Stomach smooth muscle (tissue), 2 donors: ENCODE data around the gene IP6K2.
A peak's percentile ranks its signal among the peaks of the same experiment; 100 is the strongest.
"Not testable (repeated sequence)": the region's sequence is repeated elsewhere in the genome, so short reads cannot be mapped to it uniquely, and the experiment has no call there.

ENCODE experiments used
- H3K27ac ChIP-seq: one replicate; pipeline ENCODE4 v1.7.0; 2013; ENCODE audit warnings: mild to moderate bottlenecking, low read length, inconsistent platforms
- H3K27me3 ChIP-seq, 2 donors: one replicate each; pipeline ENCODE4 v1.7.0; 2013; ENCODE audit warnings: low read length in 2 of 2; ENCODE audit not compliant: insufficient read depth in 2 of 2, control insufficient read depth in 1 of 2
- H3K36me3 ChIP-seq, 2 donors: one replicate each; pipeline ENCODE4 v1.7.0; 2013; ENCODE audit warnings: low read length in 2 of 2; ENCODE audit not compliant: control insufficient read depth in 2 of 2, insufficient read depth in 2 of 2
- H3K4me1 ChIP-seq: one replicate; pipeline ENCODE4 v1.7.0; 2013; ENCODE audit warnings: low read length; ENCODE audit not compliant: control insufficient read depth, insufficient read depth
- H3K4me3 ChIP-seq, 2 donors: one replicate each; pipeline ENCODE4 v1.7.0; 2013; ENCODE audit warnings: low read length in 2 of 2
- H3K9ac ChIP-seq, 2 donors: one replicate each; pipeline ENCODE4 v1.7.0; 2013; ENCODE audit warnings: low read length in 2 of 2, mild to moderate bottlenecking in 1 of 2
- H3K9me3 ChIP-seq, 2 donors: one replicate each; pipeline ENCODE4 v1.7.0; 2013; ENCODE audit warnings: low read length in 2 of 2; ENCODE audit not compliant: control insufficient read depth in 2 of 2
- donor health status: healthy.
- donor health status: Pancreatic carcinoma.

The IP6K2 gene

DNA sequence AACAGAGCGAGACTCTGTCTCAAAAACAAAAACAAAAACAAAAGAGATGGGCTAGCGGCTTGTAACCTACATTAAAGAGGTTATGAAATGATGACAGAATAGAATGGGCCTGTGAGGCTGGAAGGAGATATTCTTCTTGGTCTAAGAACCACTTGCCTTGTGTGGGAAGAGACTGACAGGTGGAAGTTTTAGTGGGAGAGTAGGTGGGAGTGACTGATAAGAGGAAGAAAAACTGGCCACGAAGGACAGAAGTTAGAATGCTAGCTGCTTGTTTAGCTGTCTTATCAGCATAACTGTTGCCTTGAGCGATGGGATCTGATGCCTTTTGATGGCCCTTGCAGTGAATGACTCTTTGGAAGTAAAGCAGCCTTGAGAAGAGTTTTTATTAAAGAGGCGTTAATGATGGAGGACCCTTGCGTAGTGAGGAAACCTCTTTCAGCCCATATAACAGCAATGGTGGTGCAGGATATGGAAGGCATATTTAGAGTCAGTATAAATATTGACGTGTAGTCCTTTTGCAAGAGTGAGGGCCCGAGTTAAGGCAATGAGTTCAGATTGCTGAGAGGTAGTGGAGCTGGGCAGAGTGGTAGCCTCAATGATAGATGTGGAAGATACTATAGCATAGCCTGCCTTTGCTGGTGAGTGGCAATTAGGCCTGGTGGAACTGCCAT, 8.3 kb upstream of the IP6K2 start:
- not testable (repeated sequence) for H3K27ac ChIP-seq

GRCh38 chr3:48723725-48724124, 6.7 kb upstream of the IP6K2 start:
- Histone ChIP-seq H3K9ac (no peak overlapping the region), H3K9me3 (no peaks in the 10 kb centered on the region)

More for the DNA sequence above, 8.3 kb upstream of the IP6K2 start:
- not testable (repeated sequence) for H3K4me3 ChIP-seq, H3K4me1 ChIP-seq, H3K9me3 ChIP-seq, H3K36me3 ChIP-seq, H3K27me3 ChIP-seq, H3K9ac ChIP-seq

GRCh38 chr3:48723293-48723692, 6.3 kb upstream of the IP6K2 start:
- H3K9ac ChIP-seq, H3K36me3 ChIP-seq, H3K27me3 ChIP-seq, H3K4me1 ChIP-seq, H3K4me3 ChIP-seq, H3K27ac ChIP-seq, H3K9me3 ChIP-seq: not testable (repeated sequence)

More at GRCh38 chr3:48723725-48724124, 6.7 kb upstream of the IP6K2 start:
- H3K36me3 ChIP-seq = no peaks in the 10 kb centered on the region
- H3K4me1 ChIP-seq = no peaks in the 10 kb centered on the region
- H3K27me3 ChIP-seq = no peaks in the 10 kb centered on the region
- H3K27ac ChIP-seq = no peak overlapping the region
- H3K4me3 ChIP-seq = no peak overlapping the region

- peak overlapping the region; percentile 96 to 98 for H3K4me3 ChIP-seq
- H3K9me3 ChIP-seq = no peaks in the 10 kb centered on the region
- peaks cover 11% of the 10 kb centered on the region for H3K4me1 ChIP-seq
- peak overlapping the region; percentile 66 for H3K27ac ChIP-seq
- peaks cover 4 to 6% of the 10 kb centered on the region in 2 donors for H3K36me3 ChIP-seq
- peak overlapping the region; percentile 96 to 97 for H3K9ac ChIP-seq
- no peaks in the 10 kb centered on the region for H3K27me3 ChIP-seq
These were observed 476 bp downstream of the IP6K2 start for GRCh38 chr3:48716508-48716981.

DNA sequence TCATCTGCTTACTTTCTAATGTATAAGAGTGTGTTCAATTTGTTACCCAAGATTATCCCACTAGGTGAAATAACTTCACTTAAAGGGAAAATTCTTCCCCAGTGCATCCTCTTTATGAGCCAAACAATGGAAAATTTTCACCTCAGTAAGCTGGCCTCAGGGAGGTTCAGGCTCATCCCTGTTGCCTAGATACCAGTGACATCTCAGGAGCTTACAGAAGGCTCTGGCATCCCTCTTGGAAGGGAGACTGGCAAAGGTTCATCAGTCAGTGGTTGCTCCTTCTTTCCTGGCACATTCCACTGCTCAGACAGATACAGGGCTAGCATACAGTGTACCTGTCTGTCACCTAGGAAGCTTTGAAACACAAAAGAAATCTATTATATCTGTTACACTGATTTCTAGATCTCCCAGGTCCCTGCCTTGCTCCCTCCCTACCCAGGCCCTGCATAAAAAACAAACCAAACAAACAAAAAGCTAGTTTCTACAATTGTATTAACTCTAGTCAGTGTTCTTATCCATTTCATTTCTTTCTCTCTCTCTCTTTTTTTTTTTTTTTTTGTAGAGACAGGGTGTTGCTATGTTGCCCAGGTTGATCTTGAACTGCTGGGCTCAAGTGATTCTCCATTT, 1.7 kb downstream of the IP6K2 start:
- no peaks in the 10 kb centered on the region for H3K9me3 ChIP-seq
- peaks cover 11% of the 10 kb centered on the region for H3K4me1 ChIP-seq
- peak overlapping the region; percentile 1 to 96 for H3K4me3 ChIP-seq
- peak overlapping the region in 1 of 2 donors; percentile 96 for H3K9ac ChIP-seq
- H3K27ac ChIP-seq = no peak overlapping the region
- peaks cover 11 to 13% of the 10 kb centered on the region in 2 donors for H3K36me3 ChIP-seq
- no peaks in the 10 kb centered on the region for H3K27me3 ChIP-seq

GRCh38 chr3:48711727-48712126, 5.3 kb downstream of the IP6K2 start:
- Histone ChIP-seq H3K9ac (no peak overlapping the region), H3K9me3 (no peaks in the 10 kb centered on the region), H3K27me3 (no peaks in the 10 kb centered on the region), H3K4me1 (peaks cover 20% of the 10 kb centered on the region), H3K4me3 (no peak overlapping the region), H3K27ac (no peak overlapping the region), H3K36me3 (peaks cover 11 to 16% of the 10 kb centered on the region in 2 donors)

- Histone ChIP-seq H3K27ac (peak overlapping the region; percentile 11), H3K9ac (no peak overlapping the region)
These were observed 8.0 kb downstream of the IP6K2 start for GRCh38 chr3:48709051-48709461.

DNA sequence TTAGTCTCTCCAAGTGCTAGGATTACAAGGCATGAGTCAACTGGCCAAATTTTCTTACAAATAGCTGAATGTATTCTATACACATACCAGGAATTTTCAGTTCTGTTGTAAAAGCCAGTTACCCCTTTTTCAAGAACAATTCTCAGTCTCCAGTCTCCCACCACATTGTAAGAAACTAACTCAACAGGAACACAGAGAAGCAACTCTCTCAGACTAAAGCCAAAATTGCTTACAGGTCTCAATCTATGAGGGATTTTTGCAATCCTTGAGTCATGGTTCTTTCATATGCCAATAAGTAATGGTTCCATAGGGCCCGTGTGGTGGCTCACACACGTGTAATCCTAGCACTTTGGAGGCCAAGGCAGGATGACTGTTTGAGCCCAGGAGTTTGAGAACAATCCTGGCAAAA, 8.5 kb downstream of the IP6K2 start:
- Histone ChIP-seq H3K27me3 (no peaks in the 10 kb centered on the region), H3K4me3 (peak overlapping the region in 1 of 2 donors; percentile 10), H3K9ac (no peak overlapping the region), H3K4me1 (peaks cover 9% of the 10 kb centered on the region), H3K9me3 (no peaks in the 10 kb centered on the region), H3K36me3 (peaks cover 11 to 16% of the 10 kb centered on the region in 2 donors), H3K27ac (no peak overlapping the region)

More at GRCh38 chr3:48709051-48709461, 8.0 kb downstream of the IP6K2 start:
- no peak overlapping the region for H3K4me3 ChIP-seq
- no peaks in the 10 kb centered on the region for H3K9me3 ChIP-seq
- peaks cover 9% of the 10 kb centered on the region for H3K4me1 ChIP-seq
- peaks cover 11 to 16% of the 10 kb centered on the region in 2 donors for H3K36me3 ChIP-seq
- H3K27me3 ChIP-seq = no peaks in the 10 kb centered on the region

DNA sequence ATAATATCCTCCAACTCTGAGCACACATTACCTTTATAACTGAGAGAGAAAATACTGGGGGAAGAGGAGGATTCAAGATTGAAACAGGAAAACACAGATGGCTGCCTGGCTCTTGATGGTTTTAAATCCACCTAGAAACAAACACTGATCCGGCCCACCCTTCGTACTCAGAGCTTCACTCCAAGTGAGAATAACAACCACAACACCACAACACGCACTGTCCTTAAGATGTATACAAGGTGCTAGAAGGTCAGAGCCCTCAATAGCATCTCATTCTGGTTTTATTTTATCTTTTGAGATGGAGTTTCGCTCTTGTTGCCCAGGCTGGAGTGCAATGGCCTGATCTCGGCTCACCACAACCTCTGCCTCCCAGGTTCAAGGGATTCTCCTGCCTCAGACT, 9.9 kb downstream of the IP6K2 start:
- Histone ChIP-seq H3K36me3 (peaks cover 8 to 15% of the 10 kb centered on the region in 2 donors), H3K9me3 (no peaks in the 10 kb centered on the region), H3K27ac (no peak overlapping the region), H3K4me1 (peaks cover 9% of the 10 kb centered on the region), H3K9ac (no peak overlapping the region), H3K4me3 (no peak overlapping the region), H3K27me3 (no peaks in the 10 kb centered on the region)

DNA sequence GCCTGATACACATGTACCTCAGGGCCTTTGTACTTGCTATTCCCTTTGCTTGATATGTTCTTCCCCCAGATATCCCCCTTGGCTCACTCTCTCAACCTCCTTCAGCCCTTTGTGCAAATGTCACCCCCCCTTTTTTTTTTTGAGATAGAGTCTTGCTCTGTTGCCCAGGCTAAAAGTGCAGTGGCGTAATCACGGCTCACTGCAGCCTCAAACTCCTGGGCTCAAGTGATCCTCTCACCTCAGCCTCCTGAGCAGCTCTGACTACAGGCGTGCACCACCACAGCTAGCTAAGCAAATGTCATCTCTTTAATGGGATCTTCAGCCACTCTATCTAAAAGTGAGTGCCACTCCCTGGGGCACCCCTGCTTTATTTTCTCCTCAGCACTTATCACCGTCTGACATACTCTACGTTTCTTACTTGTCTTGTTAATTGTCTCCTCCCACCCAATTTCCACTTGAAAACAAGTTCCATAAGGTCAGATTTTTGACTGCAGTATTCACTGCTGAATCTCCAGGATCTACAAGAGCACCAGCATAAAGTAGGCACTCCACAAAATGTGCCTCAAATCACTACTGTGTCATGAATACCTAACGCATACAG, 14.6 kb downstream of the IP6K2 start:
- Histone ChIP-seq H3K27me3 (no peaks in the 10 kb centered on the region), H3K27ac (no peak overlapping the region), H3K9ac (no peak overlapping the region), H3K36me3 (peaks cover 6 to 8% of the 10 kb centered on the region in 2 donors), H3K4me3 (no peak overlapping the region), H3K4me1 (no peaks in the 10 kb centered on the region), H3K9me3 (no peaks in the 10 kb centered on the region)
